Measurements from ENCODE around the gene TTC27.

Gene TTC27

GRCh38 chr2:32768387-32769174 is 140.7 kb downstream of the TTC27 start:
- TF ChIP-seq Cebpa-rat (IDR thresholded peaks at IDR 0.05), result no peak
- Histone ChIP-seq H3K9ac (no peak overlapping the region), H3K27ac (no peak overlapping the region), H4K20me1 (no peaks in the 10 kb centered on the region), H3K4me1 (no peaks in the 10 kb centered on the region), H3K4me2 (no peak overlapping the region), H3K4me3 (no peak overlapping the region), H3K36me3 (peaks cover 9% of the 10 kb centered on the region), H3K9me3 (no peaks in the 10 kb centered on the region), H3K27me3 (no peaks in the 10 kb centered on the region)

GRCh38 chr2:32770360-32770759 is 142.5 kb downstream of the TTC27 start:
- no peak for TF ChIP-seq Cebpa-rat (IDR thresholded peaks at IDR 0.05)

GRCh38 chr2:32772638-32773447 is 145.0 kb downstream of the TTC27 start:
- TF ChIP-seq Cebpa-rat (IDR thresholded peaks at IDR 0.05), result no peak
- no peak overlapping the region for H3K27ac ChIP-seq
- H3K9ac ChIP-seq, result no peak overlapping the region
- H4K20me1 ChIP-seq, result no peaks in the 10 kb centered on the region
- no peaks in the 10 kb centered on the region for H3K9me3 ChIP-seq
- H3K4me2 ChIP-seq, result no peak overlapping the region
- H3K27me3 ChIP-seq, result no peaks in the 10 kb centered on the region
- H3K36me3 ChIP-seq, result no peaks in the 10 kb centered on the region
- no peaks in the 10 kb centered on the region for H3K4me1 ChIP-seq
- no peak overlapping the region for H3K4me3 ChIP-seq

More at GRCh38 chr2:32770360-32770759, 142.5 kb downstream of the TTC27 start:
- Histone ChIP-seq H3K36me3 (peaks cover 7% of the 10 kb centered on the region), H3K27ac (no peak overlapping the region), H3K27me3 (no peaks in the 10 kb centered on the region), H3K4me3 (no peak overlapping the region), H3K9me3 (no peaks in the 10 kb centered on the region), H3K9ac (no peak overlapping the region), H3K4me1 (no peaks in the 10 kb centered on the region), H4K20me1 (no peaks in the 10 kb centered on the region), H3K4me2 (no peak overlapping the region)

- Histone ChIP-seq H4K20me1 (no peaks in the 10 kb centered on the region), H3K27me3 (no peaks in the 10 kb centered on the region), H3K4me2 (no peak overlapping the region), H3K27ac (no peak overlapping the region), H3K9ac (no peak overlapping the region), H3K36me3 (peaks cover 2% of the 10 kb centered on the region), H3K4me1 (no peaks in the 10 kb centered on the region), H3K4me3 (no peak overlapping the region), H3K9me3 (no peaks in the 10 kb centered on the region)
- no peak for TF ChIP-seq Cebpa-rat (IDR thresholded peaks at IDR 0.05)
Measured at GRCh38 chr2:32773448-32773808, 145.6 kb downstream of the TTC27 start.

- TF ChIP-seq Cebpa-rat (IDR thresholded peaks at IDR 0.05), result no peak
- H3K9ac ChIP-seq, result no peak overlapping the region
- H3K4me3 ChIP-seq, result no peak overlapping the region
- H3K4me1 ChIP-seq, result no peaks in the 10 kb centered on the region
- H3K9me3 ChIP-seq, result peaks cover 14% of the 10 kb centered on the region
- H4K20me1 ChIP-seq, result no peaks in the 10 kb centered on the region
- no peak overlapping the region for H3K4me2 ChIP-seq
- no peaks in the 10 kb centered on the region for H3K27me3 ChIP-seq
- peaks cover 21% of the 10 kb centered on the region for H3K36me3 ChIP-seq
- H3K27ac ChIP-seq, result no peak overlapping the region
Measured at GRCh38 chr2:32775954-32776353, 148.1 kb downstream of the TTC27 start.

- TF ChIP-seq Cebpa-rat (IDR thresholded peaks at IDR 0.05), result no peak
- Histone ChIP-seq H3K36me3 (peaks cover 28% of the 10 kb centered on the region), H3K9me3 (peaks cover 23% of the 10 kb centered on the region), H3K4me3 (no peak overlapping the region), H4K20me1 (no peaks in the 10 kb centered on the region), H3K27me3 (no peaks in the 10 kb centered on the region), H3K4me2 (no peak overlapping the region), H3K9ac (no peak overlapping the region), H3K27ac (no peak overlapping the region), H3K4me1 (no peaks in the 10 kb centered on the region)
Measured at GRCh38 chr2:32777714-32778113, 149.9 kb downstream of the TTC27 start.

GRCh38 chr2:32780961-32781360 is 153.1 kb downstream of the TTC27 start:
- peaks cover 38% of the 10 kb centered on the region for H3K36me3 ChIP-seq
- no peak overlapping the region for H3K9ac ChIP-seq
- TF ChIP-seq Cebpa-rat (IDR thresholded peaks at IDR 0.05), result no peak
- H3K27ac ChIP-seq, result no peak overlapping the region
- peaks cover 23% of the 10 kb centered on the region for H3K9me3 ChIP-seq
- H4K20me1 ChIP-seq, result no peaks in the 10 kb centered on the region
- H3K27me3 ChIP-seq, result no peaks in the 10 kb centered on the region
- H3K4me1 ChIP-seq, result no peaks in the 10 kb centered on the region
- no peak overlapping the region for H3K4me2 ChIP-seq
- no peak overlapping the region for H3K4me3 ChIP-seq

GRCh38 chr2:32783469-32783868 is 155.6 kb downstream of the TTC27 start:
- no peak overlapping the region for H3K27ac ChIP-seq
- H3K4me3 ChIP-seq, result no peak overlapping the region
- H3K9ac ChIP-seq, result no peak overlapping the region
- no peaks in the 10 kb centered on the region for H3K4me1 ChIP-seq
- no peak for TF ChIP-seq Cebpa-rat (IDR thresholded peaks at IDR 0.05)
- H3K4me2 ChIP-seq, result no peak overlapping the region
- H3K9me3 ChIP-seq, result peaks cover 23% of the 10 kb centered on the region
- H3K36me3 ChIP-seq, result peaks cover 41% of the 10 kb centered on the region
- H4K20me1 ChIP-seq, result no peaks in the 10 kb centered on the region
- H3K27me3 ChIP-seq, result no peaks in the 10 kb centered on the region

- Histone ChIP-seq H3K4me2 (no peak overlapping the region), H3K4me3 (no peak overlapping the region), H3K9me3 (peaks cover 20% of the 10 kb centered on the region), H3K27ac (no peak overlapping the region), H3K27me3 (no peaks in the 10 kb centered on the region), H3K9ac (no peak overlapping the region), H4K20me1 (no peaks in the 10 kb centered on the region), H3K36me3 (peaks cover 36% of the 10 kb centered on the region), H3K4me1 (no peaks in the 10 kb centered on the region)
- no peak for TF ChIP-seq Cebpa-rat (IDR thresholded peaks at IDR 0.05)
Measured at GRCh38 chr2:32783933-32784332, 156.1 kb downstream of the TTC27 start.

GRCh38 chr2:32787207-32787606 is 159.4 kb downstream of the TTC27 start:
- no peak for TF ChIP-seq Cebpa-rat (IDR thresholded peaks at IDR 0.05)
- Histone ChIP-seq H3K4me1 (no peaks in the 10 kb centered on the region), H3K9ac (no peak overlapping the region), H4K20me1 (no peaks in the 10 kb centered on the region), H3K4me3 (no peak overlapping the region), H3K27ac (no peak overlapping the region), H3K27me3 (no peaks in the 10 kb centered on the region), H3K36me3 (peaks cover 15% of the 10 kb centered on the region), H3K4me2 (no peak overlapping the region), H3K9me3 (no peaks in the 10 kb centered on the region)
